Ovary (tissue), 9 donors: ENCODE results near the gene ARL6IP4. TPM values are rescaled to one million over a fixed set of nuclear protein-coding genes. Genes with fewer than 3 reads are reported as not detected.

ENCODE experiments used
- DNase-seq, 5 donors: peaks; one replicate each; pipeline ENCODE4 v3.0.0-alpha.2; 2019 to 2020
- H3K27ac ChIP-seq, 2 donors: fragments of 200-600 bp; one replicate each; pipeline versions ENCODE4 v1.5.1 to v1.8.0; 2019 to 2022
- H3K27me3 ChIP-seq: fragments of 200-600 bp; one replicate; pipeline ENCODE4 v1.8.0; 2022
- H3K36me3 ChIP-seq: fragments of 200-600 bp; sonication (generic); one replicate; pipeline ENCODE4 v1.5.1; 2019
- H3K4me1 ChIP-seq: one replicate; pipeline ENCODE4 v1.8.1; 2013; ENCODE audit warnings: mild to moderate bottlenecking, moderate library complexity; ENCODE audit not compliant: insufficient read depth
- H3K4me3 ChIP-seq: fragments of 200-600 bp; sonication (generic); one replicate; pipeline ENCODE4 v1.5.1; 2017
- H3K9me3 ChIP-seq, 2 donors: fragments of 200-600 bp in 1 of 2; sonication (generic) in 1 of 2; one replicate each; pipeline versions ENCODE4 v1.5.1 to v1.8.1; 2013 to 2019; ENCODE audit warnings: mild to moderate bottlenecking in 1 of 2, moderate library complexity in 1 of 2
- EP300 ChIP-seq: sonication (generic); formaldehyde crosslinking; IDR thresholded peaks from one replicate; pipeline ENCODE4 v1.6.1; 2017; ENCODE audit warnings: antibody characterized with exemption
- POLR2A ChIP-seq: fragments of 450-650 bp; IDR thresholded peaks from one replicate; pipeline ENCODE4 v1.6.1; 2017; ENCODE audit warnings: antibody characterized with exemption, mild to moderate bottlenecking, moderate library complexity
- WGBS, 3 donors: extraction: QIAGEN DNeasy Blood & Tissue Kit in 1 of 3; methylation state at CpG; one replicate each; pipeline versions ENCODE4 v1.1.5 to v1.1.7; 2013 to 2017; 5-methylcytosine and 5-hydroxymethylcytosine counted together
- intact Hi-C, 4 donors: fragments of 100-400 bp; cut with DNase I; formaldehyde crosslinking; loops; one replicate each; pipeline versions ENCODE4 v1.11.0 to v1.15.1; 2022 to 2023
- polyA plus RNA-seq, 2 donors: library from polyadenylated mRNA; stranded (reverse); fragments of 200-250 nt in 1 of 2; fragments of 350-450 nt in 1 of 2; fragmentation: Illumina TruSeq in 1 of 2; extraction: RNeasy Lipid Tissue Mini Kit (QIAGEN cat#74804) in 1 of 2; gene quantifications; one replicate each; pipeline ENCODE4 v1.2.3, GENCODE V29; 2013 to 2014
- total RNA-seq, 7 donors: library from RNA; depleted of rRNA in 2 of 7; stranded (reverse); fragments of >200 nt in 2 of 7; fragmentation: NEBNext Ultra II Directional in 3 of 7; extraction: Animal tissue kit (Norgen Biotek cat#: 25700) in 3 of 7; gene quantifications; one replicate each; pipeline versions ENCODE4 v1.1.0 to v1.2.4, GENCODE V29; 2016 to 2023
- TF ChIP-seq, protein P1 (sequence below), 3 donors: fragments of 450-650 bp in 2 of 3; fragments of 200-600 bp in 1 of 3; IDR thresholded peaks; one replicate each; pipeline versions ENCODE4 v1.5.1 to v1.8.0; 2016 to 2022; ENCODE audit warnings: antibody characterized with exemption in 3 of 3, mild to moderate bottlenecking in 1 of 3
- donor health status: DM: no; HTN: no; CAD: no; lungs with moderate emphysema.
- donor health status: DM: no; HTN: no; CAD: no.
- donor health status: Bipolar disorder and iron deficiency.
- donor health status: DM: yes; HTN: yes; CAD: no.
- donor health status: DM: no; HTN: no; CAD: no.
- donor health status: DM: yes; HTN: yes; CAD: no.

ARL6IP4 gene
- total and polyA plus RNA-seq, 9 donors, result 65.4 to 313 (median 192) TPM

DNA sequence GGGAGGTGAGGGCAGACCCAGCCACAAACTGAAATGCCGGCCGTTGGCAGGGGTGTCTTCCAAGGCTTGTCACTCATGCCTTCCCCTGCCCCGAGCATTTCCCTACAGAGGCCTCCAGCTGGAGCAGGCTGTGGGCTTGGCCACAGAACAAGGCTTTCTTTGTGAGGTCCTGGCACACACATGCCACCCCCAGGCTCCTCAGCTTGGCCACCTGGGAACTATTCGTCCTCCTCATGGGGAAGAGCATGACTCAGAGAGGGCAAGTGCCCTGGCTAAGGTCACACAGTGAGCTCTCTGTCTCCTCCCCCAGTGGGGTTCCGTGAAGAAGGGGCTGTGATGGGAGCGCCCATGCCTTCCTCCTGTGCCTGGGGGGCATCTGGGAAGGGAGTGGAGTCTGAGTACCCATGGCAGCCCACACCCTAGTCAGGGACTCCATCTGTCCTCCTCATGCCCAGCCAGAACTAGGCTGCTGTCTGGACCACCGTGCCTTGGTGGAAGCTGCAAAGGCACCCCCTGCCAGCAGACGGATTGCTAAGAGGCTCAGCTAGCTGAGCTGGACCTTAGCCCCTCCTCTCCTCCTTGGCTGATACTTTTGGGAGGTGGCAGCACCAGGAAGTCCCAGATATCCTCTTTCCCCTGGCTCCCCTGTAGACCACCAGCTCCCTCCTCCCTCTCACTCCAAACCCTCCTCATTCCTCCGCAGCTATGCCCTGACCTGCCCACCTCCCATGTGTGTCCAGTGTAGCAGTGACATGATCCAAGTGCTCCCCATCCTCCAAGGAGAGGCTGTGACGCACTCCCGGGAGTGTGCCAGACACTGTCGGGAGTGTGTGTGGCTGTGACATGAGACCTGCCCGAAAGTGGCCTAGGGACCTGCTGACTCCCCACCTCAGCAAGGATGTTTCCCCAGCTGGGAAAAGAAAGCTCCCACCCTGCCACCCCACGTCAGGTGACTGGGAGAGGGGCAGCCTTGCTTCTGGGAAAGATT lies 35.6 kb upstream of the ARL6IP4 start:
- 65 to 81% (median 73%) methylated on average over 14 of the region's 14 CpGs for WGBS, 3 donors
- H3K4me3 ChIP-seq, result no peak overlapping the region
- no peaks in the 10 kb centered on the region for H3K4me1 ChIP-seq
- H3K9me3 ChIP-seq, result no peaks in the 10 kb centered on the region
- no peaks in the 10 kb centered on the region for H3K36me3 ChIP-seq
- no peak overlapping the region for H3K27ac ChIP-seq
- TF ChIP-seq, protein P1, sequence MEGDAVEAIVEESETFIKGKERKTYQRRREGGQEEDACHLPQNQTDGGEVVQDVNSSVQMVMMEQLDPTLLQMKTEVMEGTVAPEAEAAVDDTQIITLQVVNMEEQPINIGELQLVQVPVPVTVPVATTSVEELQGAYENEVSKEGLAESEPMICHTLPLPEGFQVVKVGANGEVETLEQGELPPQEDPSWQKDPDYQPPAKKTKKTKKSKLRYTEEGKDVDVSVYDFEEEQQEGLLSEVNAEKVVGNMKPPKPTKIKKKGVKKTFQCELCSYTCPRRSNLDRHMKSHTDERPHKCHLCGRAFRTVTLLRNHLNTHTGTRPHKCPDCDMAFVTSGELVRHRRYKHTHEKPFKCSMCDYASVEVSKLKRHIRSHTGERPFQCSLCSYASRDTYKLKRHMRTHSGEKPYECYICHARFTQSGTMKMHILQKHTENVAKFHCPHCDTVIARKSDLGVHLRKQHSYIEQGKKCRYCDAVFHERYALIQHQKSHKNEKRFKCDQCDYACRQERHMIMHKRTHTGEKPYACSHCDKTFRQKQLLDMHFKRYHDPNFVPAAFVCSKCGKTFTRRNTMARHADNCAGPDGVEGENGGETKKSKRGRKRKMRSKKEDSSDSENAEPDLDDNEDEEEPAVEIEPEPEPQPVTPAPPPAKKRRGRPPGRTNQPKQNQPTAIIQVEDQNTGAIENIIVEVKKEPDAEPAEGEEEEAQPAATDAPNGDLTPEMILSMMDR (IDR thresholded peaks at IDR 0.05), result no peak
- TF ChIP-seq EP300, result no peak
- TF ChIP-seq POLR2A, result no peak
- no peaks in the 10 kb centered on the region for H3K27me3 ChIP-seq
- no peak for DNase-seq
- intact Hi-C loops, result loop anchor here in 3 of 4 donors (5.0 to 10.0 kb wide), 2 partner anchors 83 to 150 kb away; no protein-coding TSS in a partner anchor

GRCh38 chr12:122946690-122947341 lies 33.7 kb upstream of the ARL6IP4 start:
- peak in 3 of 5 donors; percentile 51 to 54 (median 52) for DNase-seq
- Histone ChIP-seq H3K27me3 (no peaks in the 10 kb centered on the region), H3K27ac (no peak overlapping the region), H3K4me3 (no peak overlapping the region), H3K4me1 (no peaks in the 10 kb centered on the region), H3K36me3 (no peaks in the 10 kb centered on the region), H3K9me3 (no peaks in the 10 kb centered on the region)
- TF ChIP-seq, protein P1 (IDR thresholded peaks at IDR 0.05), result no peak
- no peak for TF ChIP-seq POLR2A
- TF ChIP-seq EP300, result no peak
- intact Hi-C loops, result loop anchor here (2.0 to 10.0 kb wide), 3 partner anchors 85 to 152 kb away; no protein-coding TSS in a partner anchor
- 56 to 67% (median 62%) methylated on average over 9 to 10 of the region's 10 CpGs for WGBS, 3 donors

- intact Hi-C loops, result loop anchor here (2.0 to 10.0 kb wide), 3 partner anchors 85 to 153 kb away; no protein-coding TSS in a partner anchor
- Histone ChIP-seq H3K9me3 (no peaks in the 10 kb centered on the region), H3K4me1 (no peaks in the 10 kb centered on the region), H3K36me3 (no peaks in the 10 kb centered on the region), H3K27me3 (no peaks in the 10 kb centered on the region), H3K27ac (no peak overlapping the region), H3K4me3 (no peak overlapping the region)
- TF ChIP-seq, protein P1 (IDR thresholded peaks at IDR 0.05), result no peak
- 75 to 84% (median 76%) methylated on average over 15 of the region's 15 CpGs for WGBS, 3 donors
- no peak for DNase-seq
Measured at GRCh38 chr12:122947352-122947792, 33.1 kb upstream of the ARL6IP4 start.

GRCh38 chr12:122948605-122949004 lies 31.9 kb upstream of the ARL6IP4 start:
- DNase-seq, result no peak
- Histone ChIP-seq H3K4me1 (no peaks in the 10 kb centered on the region), H3K27me3 (no peaks in the 10 kb centered on the region), H3K36me3 (no peaks in the 10 kb centered on the region), H3K4me3 (no peak overlapping the region), H3K27ac (no peak overlapping the region), H3K9me3 (no peaks in the 10 kb centered on the region)
- no peak for TF ChIP-seq POLR2A
- TF ChIP-seq, protein P1 (IDR thresholded peaks at IDR 0.05), result no peak
- no peak for TF ChIP-seq EP300
- 86 to 87% (median 87%) methylated on average over 14 of the region's 14 CpGs for WGBS, 3 donors
- intact Hi-C loops, result loop anchor here in 3 of 4 donors (5.0 to 10.0 kb wide), 2 partner anchors 86 to 154 kb away; no protein-coding TSS in a partner anchor
